ENCODE measurements around the gene RGP1.

The RGP1 gene

GRCh38 chr9:35793461-35793860, 44.4 kb downstream of the RGP1 start:
- no peaks in the 10 kb centered on the region for H3K36me3 ChIP-seq
- H3K27me3 ChIP-seq: no peaks in the 10 kb centered on the region
- no peak overlapping the region for H3K4me3 ChIP-seq (ENCODE audit: low read depth, low read length)
- TF ChIP-seq, protein P1, sequence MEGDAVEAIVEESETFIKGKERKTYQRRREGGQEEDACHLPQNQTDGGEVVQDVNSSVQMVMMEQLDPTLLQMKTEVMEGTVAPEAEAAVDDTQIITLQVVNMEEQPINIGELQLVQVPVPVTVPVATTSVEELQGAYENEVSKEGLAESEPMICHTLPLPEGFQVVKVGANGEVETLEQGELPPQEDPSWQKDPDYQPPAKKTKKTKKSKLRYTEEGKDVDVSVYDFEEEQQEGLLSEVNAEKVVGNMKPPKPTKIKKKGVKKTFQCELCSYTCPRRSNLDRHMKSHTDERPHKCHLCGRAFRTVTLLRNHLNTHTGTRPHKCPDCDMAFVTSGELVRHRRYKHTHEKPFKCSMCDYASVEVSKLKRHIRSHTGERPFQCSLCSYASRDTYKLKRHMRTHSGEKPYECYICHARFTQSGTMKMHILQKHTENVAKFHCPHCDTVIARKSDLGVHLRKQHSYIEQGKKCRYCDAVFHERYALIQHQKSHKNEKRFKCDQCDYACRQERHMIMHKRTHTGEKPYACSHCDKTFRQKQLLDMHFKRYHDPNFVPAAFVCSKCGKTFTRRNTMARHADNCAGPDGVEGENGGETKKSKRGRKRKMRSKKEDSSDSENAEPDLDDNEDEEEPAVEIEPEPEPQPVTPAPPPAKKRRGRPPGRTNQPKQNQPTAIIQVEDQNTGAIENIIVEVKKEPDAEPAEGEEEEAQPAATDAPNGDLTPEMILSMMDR (IDR thresholded peaks at IDR 0.05; ENCODE audit: low read depth, low read length): no peak
- H3K9me3 ChIP-seq: no peaks in the 10 kb centered on the region
- H3K4me1 ChIP-seq: peaks cover 16% of the 10 kb centered on the region
- DNase-seq: peak; percentile 69

GRCh38 chr9:35795695-35796094, 46.6 kb downstream of the RGP1 start:
- TF ChIP-seq, protein P1 (IDR thresholded peaks at IDR 0.05; ENCODE audit: low read depth, low read length): no peak
- Histone ChIP-seq H3K27me3 (no peaks in the 10 kb centered on the region), H3K4me3 (ENCODE audit: low read depth, low read length) (no peak overlapping the region), H3K36me3 (no peaks in the 10 kb centered on the region), H3K9me3 (no peaks in the 10 kb centered on the region), H3K4me1 (peaks cover 21% of the 10 kb centered on the region)
- DNase-seq: no peak

- Histone ChIP-seq H3K27me3 (no peaks in the 10 kb centered on the region), H3K9me3 (no peaks in the 10 kb centered on the region), H3K4me3 (ENCODE audit: low read depth, low read length) (no peak overlapping the region), H3K4me1 (peaks cover 17% of the 10 kb centered on the region), H3K36me3 (no peaks in the 10 kb centered on the region)
- TF ChIP-seq, protein P1 (IDR thresholded peaks at IDR 0.05; ENCODE audit: low read depth, low read length): no peak
- DNase-seq: no peak
These were observed 48.4 kb downstream of the RGP1 start for GRCh38 chr9:35797311-35798109.

GRCh38 chr9:35798658-35799374, 49.7 kb downstream of the RGP1 start:
- H3K36me3 ChIP-seq: no peaks in the 10 kb centered on the region
- peaks cover 14% of the 10 kb centered on the region for H3K4me1 ChIP-seq

DNA sequence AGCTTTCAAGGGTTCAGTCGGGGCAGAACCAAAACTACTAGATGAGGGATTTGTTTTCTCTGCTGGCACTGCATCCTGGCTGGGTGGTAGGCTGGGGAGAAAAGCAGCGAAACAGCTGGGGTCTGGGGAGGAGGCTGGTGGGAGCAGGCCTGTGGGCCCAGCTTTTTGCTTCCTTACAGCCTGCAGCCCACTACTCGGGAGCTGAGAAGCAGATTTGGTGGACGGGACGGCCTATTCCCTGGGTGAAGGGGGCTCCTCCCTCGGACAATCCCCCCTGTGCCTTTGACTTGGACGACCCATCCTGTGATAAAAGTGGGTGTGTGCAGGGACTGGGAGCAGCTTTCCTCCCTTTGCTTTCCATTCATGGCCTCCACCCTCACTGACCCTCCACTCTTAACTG, 51.4 kb downstream of the RGP1 start:
- Histone ChIP-seq H3K27me3 (no peaks in the 10 kb centered on the region), H3K4me1 (peaks cover 14% of the 10 kb centered on the region), H3K4me3 (ENCODE audit: low read depth, low read length) (no peak overlapping the region), H3K9me3 (no peaks in the 10 kb centered on the region), H3K36me3 (no peaks in the 10 kb centered on the region)
- DNase-seq: no peak
- TF ChIP-seq, protein P1 (IDR thresholded peaks at IDR 0.05; ENCODE audit: low read depth, low read length): no peak

More at GRCh38 chr9:35798658-35799374, 49.7 kb downstream of the RGP1 start:
- TF ChIP-seq, protein P1 (IDR thresholded peaks at IDR 0.05; ENCODE audit: low read depth, low read length): no peak
- Histone ChIP-seq H3K4me3 (ENCODE audit: low read depth, low read length) (no peak overlapping the region), H3K27me3 (no peaks in the 10 kb centered on the region), H3K9me3 (no peaks in the 10 kb centered on the region)
- peak; percentile 44 for DNase-seq
